HCT116 (cell line): ENCODE measurements around the gene DIS3L2. TPM values are rescaled to one million over a fixed set of nuclear protein-coding genes. Genes with fewer than 3 reads are reported as not detected.

Source experiments
- ATAC-seq: fragments of 200-7000 bp; cut with Tn5 transposase; 2 replicates; pipeline ENCODE4 v1.9.1; 2020; ENCODE audit warnings: mild to moderate bottlenecking, moderate library complexity
- BruUV-seq: library from RNA; stranded (reverse); fragments of 400-500 nt; replicated peaks from 2 replicates; lab custom pipeline; 2021; lab: Mats Ljungman, UMichigan
- CTCF ChIA-PET: fragments of 300-600 bp; sonication (Branson Sonifier 250); formaldehyde crosslinking; loops from one replicate; lab custom pipeline; 2021; ENCODE audit warnings: antibody characterized with exemption; lab: Charles Lee
- POLR2A ChIA-PET: fragments of 300-600, 350-600 bp; sonication (Branson Sonifier 250); formaldehyde crosslinking; loops from one replicate; lab custom pipeline; 2021; ENCODE audit warnings: antibody characterized with exemption; lab: Charles Lee
- RAD21 ChIA-PET, 2 experiments: fragments of 300-600 bp; sonication (Branson Sonifier 250); formaldehyde crosslinking; loops; one replicate each; lab custom pipeline; 2023; ENCODE audit warnings: low total read pairs in 2 of 2; ENCODE audit not compliant: uncharacterized antibody in 2 of 2, unreplicated experiment in 2 of 2, low non-redundant PET in 1 of 2; lab: Charles Lee
- DNase-seq: peaks from one replicate; pipeline ENCODE4 v3.0.0-alpha.2; 2010; ENCODE audit warnings: low read depth, low spot score
- H2AFZ ChIP-seq: fragments of 200-600 bp; shearing (Covaris generic), sonication (generic); 2 replicates; pipeline ENCODE4 v1.6.1; 2017; ENCODE audit warnings: low read depth, mixed run types, mixed read lengths, antibody characterized with exemption, low read length; ENCODE audit not compliant: poor library complexity, severe bottlenecking
- H3K27ac ChIP-seq: 2 replicates; pipeline ENCODE4 v1.5.1; 2012; ENCODE audit warnings: low read depth, low read length
- H3K27me3 ChIP-seq: fragments of 200-600 bp; sonication (generic); 2 replicates; pipeline ENCODE4 v1.6.1; 2016; ENCODE audit warnings: mixed run types, low read length, mixed read lengths; ENCODE audit not compliant: insufficient read depth
- H3K36me3 ChIP-seq, 2 experiments: fragments of 200-500 bp in 1 of 2; fragments of 200-600 bp in 1 of 2; sonication (Bioruptor generic) in 1 of 2; sonication (generic) in 1 of 2; 2 replicates each; pipeline versions ENCODE4 v1.5.1 to v1.6.1; 2014 to 2016; ENCODE audit warnings: low read length in 2 of 2, inconsistent platforms in 1 of 2, mixed read lengths in 1 of 2, mixed run types in 1 of 2; ENCODE audit not compliant: insufficient read depth in 2 of 2, control insufficient read depth in 1 of 2
- H3K4me1 ChIP-seq, 2 experiments: fragments of 200-600 bp in 1 of 2; sonication (generic) in 1 of 2; 2 replicates each; pipeline versions ENCODE4 v1.5.1 to v1.6.1; 2012 to 2017; ENCODE audit warnings: low read length in 2 of 2, inconsistent platforms in 1 of 2, mild to moderate bottlenecking in 1 of 2, mixed read lengths in 1 of 2, mixed run types in 1 of 2, moderate library complexity in 1 of 2; ENCODE audit not compliant: insufficient read depth in 2 of 2, control insufficient read depth in 1 of 2
- H3K4me2 ChIP-seq: fragments of 200-600 bp; sonication (generic); 2 replicates; pipeline ENCODE4 v1.6.1; 2017; ENCODE audit warnings: mixed run types, low read length, mixed read lengths
- H3K4me3 ChIP-seq, 2 experiments: fragments of 200-600 bp in 1 of 2; sonication (generic) in 1 of 2; replicated peaks in 1 of 2; 2 replicates each; pipeline ENCODE4 v1.5.1; 2011 to 2016; ENCODE audit warnings: low read length in 2 of 2, control low read depth in 1 of 2, low read depth in 1 of 2, mild to moderate bottlenecking in 1 of 2, mixed read lengths in 1 of 2, mixed run types in 1 of 2
- H3K79me2 ChIP-seq: fragments of 200-600 bp; sonication (generic); 2 replicates; pipeline ENCODE4 v1.6.1; 2017; ENCODE audit warnings: mild to moderate bottlenecking, mixed run types, low read length, moderate library complexity, mixed read lengths; ENCODE audit not compliant: insufficient read depth
- H3K9ac ChIP-seq: fragments of 200-600 bp; sonication (generic); 2 replicates; pipeline ENCODE4 v1.6.1; 2016; ENCODE audit warnings: low read length, mixed read lengths
- H3K9me2 ChIP-seq: fragments of 200-600 bp; sonication (generic), shearing (Covaris generic); 2 replicates; pipeline ENCODE4 v1.6.1; 2017; ENCODE audit warnings: mixed run types, mild to moderate bottlenecking, moderate library complexity; ENCODE audit not compliant: insufficient read depth
- H3K9me3 ChIP-seq, 2 experiments: fragments of 200-500 bp in 1 of 2; fragments of 200-600 bp in 1 of 2; sonication (Bioruptor generic) in 1 of 2; sonication (generic) in 1 of 2; 2 replicates each; pipeline ENCODE4 v1.6.1; 2014 to 2017; ENCODE audit warnings: low read length in 2 of 2, mixed read lengths in 2 of 2, inconsistent platforms in 1 of 2, low read depth in 1 of 2, mild to moderate bottlenecking in 1 of 2, mixed run types in 1 of 2, moderate library complexity in 1 of 2; ENCODE audit not compliant: control insufficient read depth in 1 of 2, insufficient read depth in 1 of 2
- H4K20me1 ChIP-seq: fragments of 200-600 bp; sonication (generic), shearing (Covaris generic); 2 replicates; pipeline ENCODE4 v1.6.1; 2017; ENCODE audit warnings: mixed run types, mild to moderate bottlenecking, moderate library complexity; ENCODE audit not compliant: insufficient read depth
- EGR1 ChIP-seq: IDR thresholded peaks from 2 replicates; pipeline ENCODE4 v1.6.1; 2012; ENCODE audit warnings: low read depth
- EZH2 ChIP-seq: fragments of 200-600 bp; sonication (generic); IDR thresholded peaks from 2 replicates; pipeline ENCODE4 v1.6.1; 2017; ENCODE audit warnings: antibody characterized with exemption, mixed run types
- EZH2phosphoT487 ChIP-seq: fragments of 200-600 bp; IDR thresholded peaks from 2 replicates; pipeline ENCODE4 v1.6.1; 2018; ENCODE audit warnings: antibody characterized with exemption, borderline replicate concordance
- FOSL1 ChIP-seq: IDR thresholded peaks from 2 replicates; pipeline ENCODE4 v1.6.1; 2012; ENCODE audit warnings: low read depth
- JUND ChIP-seq: IDR thresholded peaks from 2 replicates; pipeline ENCODE4 v1.6.1; 2012
- POLR2A ChIP-seq: IDR thresholded peaks from 2 replicates; pipeline ENCODE4 v1.7.0; 2011; ENCODE audit warnings: borderline replicate concordance; ENCODE audit not compliant: insufficient read depth, insufficient read length; ENCODE audit errors: extremely low read depth
- POLR2AphosphoS5 ChIP-seq: IDR thresholded peaks from 2 replicates; pipeline ENCODE4 v1.6.1; 2011; ENCODE audit warnings: mild to moderate bottlenecking, low read depth, low read length, moderate library complexity
- RAD21 ChIP-seq: IDR thresholded peaks from 2 replicates; pipeline ENCODE4 v1.6.1; 2012; ENCODE audit warnings: low read depth, mild to moderate bottlenecking
- SP1 ChIP-seq: IDR thresholded peaks from 2 replicates; pipeline ENCODE4 v1.6.1; 2012; ENCODE audit warnings: low read depth
- TCF7L2 ChIP-seq: IDR thresholded peaks from 2 replicates; pipeline ENCODE4 v1.7.0; 2011; ENCODE audit warnings: borderline replicate concordance, inconsistent platforms; ENCODE audit not compliant: insufficient read depth, insufficient read length; ENCODE audit errors: extremely low read depth
- ZNF274 ChIP-seq: fragments of 200-500 bp; sonication (Bioruptor generic); IDR thresholded peaks from 2 replicates; pipeline ENCODE4 v1.6.1; 2014; ENCODE audit warnings: mild to moderate bottlenecking, low read depth, low read length, inconsistent platforms
- intact Hi-C: fragments of 100-400 bp; cut with micrococcal nuclease; formaldehyde crosslinking; loops from 2 replicates; pipeline ENCODE4 v1.10.0; 2022
- total RNA-seq: library from RNA; stranded (reverse); gene quantifications from one replicate; pipeline ENCODE4 v1.2.1, GENCODE V29; 2021; ENCODE audit not compliant: unreplicated experiment
- TF ChIP-seq, protein P1 (sequence below): IDR thresholded peaks from 2 replicates; pipeline ENCODE4 v1.6.1; 2012

Gene DIS3L2
- total RNA-seq, 1 experiment from 2014 or later, result 42.5 TPM

DNA sequence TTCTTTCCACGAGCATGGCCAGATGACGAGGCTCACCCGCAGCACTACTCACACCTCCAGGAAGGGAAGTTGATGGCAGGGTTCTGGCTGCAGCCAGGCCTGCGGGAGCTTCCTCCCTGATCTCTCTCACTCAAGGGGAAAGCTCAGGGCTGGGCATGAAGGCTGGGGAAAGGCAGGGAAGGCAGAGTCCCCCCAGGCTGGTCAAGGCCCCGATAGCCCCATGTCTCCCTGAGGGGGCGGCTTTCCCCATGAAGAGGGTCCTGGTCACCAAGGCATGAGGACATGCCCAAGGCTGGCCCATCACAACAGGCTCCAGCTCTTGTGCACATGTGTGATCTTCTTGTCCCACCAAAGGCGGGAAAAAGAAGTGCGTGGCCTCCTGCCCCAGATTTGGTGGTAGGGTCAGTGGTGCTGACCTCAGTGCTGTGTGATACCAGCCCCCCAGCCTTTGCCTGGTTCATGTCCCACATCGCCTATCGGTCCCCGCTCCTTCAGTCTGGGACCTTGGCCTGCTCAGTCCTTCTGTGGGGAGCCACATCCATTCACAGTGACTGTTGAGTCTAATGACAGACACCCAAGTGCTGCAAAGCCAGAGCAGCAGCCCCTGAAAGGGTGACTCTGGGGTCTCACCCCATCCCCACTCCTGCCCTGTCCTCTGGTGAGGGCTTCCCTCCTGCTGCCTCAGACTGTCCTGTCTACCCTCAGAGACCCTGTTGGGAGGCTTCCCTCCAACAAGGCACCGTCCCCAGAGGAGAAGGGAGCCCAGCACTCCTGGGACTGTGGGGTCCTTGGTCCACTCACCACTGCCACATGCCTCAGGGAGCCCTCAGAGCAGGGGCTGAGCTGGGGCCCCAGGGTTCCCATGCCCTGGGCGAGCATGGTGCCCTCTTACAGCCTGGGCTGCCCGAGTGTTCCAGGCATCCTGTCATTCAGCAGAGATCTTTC lies 367.3 kb downstream of the DIS3L2 start:
- ATAC-seq (no peak), DNase-seq (no peak)
- H3K27me3 ChIP-seq, result no peaks in the 10 kb centered on the region
- no peaks in the 10 kb centered on the region for H3K4me1 ChIP-seq
- no peaks in the 10 kb centered on the region for H4K20me1 ChIP-seq
- H2AFZ ChIP-seq, result no peak overlapping the region
- H3K4me2 ChIP-seq, result no peak overlapping the region
- H3K9me2 ChIP-seq, result no peaks in the 10 kb centered on the region
- H3K79me2 ChIP-seq, result no peaks in the 10 kb centered on the region
- no peaks in the 10 kb centered on the region for H3K9me3 ChIP-seq
- TF ChIP-seq EGR1, result no peak
- TF ChIP-seq RAD21, result no peak
- TF ChIP-seq ZNF274, result no peak
- no peak for TF ChIP-seq POLR2A
- no peak for TF ChIP-seq TCF7L2
- TF ChIP-seq EZH2, result no peak
- TF ChIP-seq, protein P1, sequence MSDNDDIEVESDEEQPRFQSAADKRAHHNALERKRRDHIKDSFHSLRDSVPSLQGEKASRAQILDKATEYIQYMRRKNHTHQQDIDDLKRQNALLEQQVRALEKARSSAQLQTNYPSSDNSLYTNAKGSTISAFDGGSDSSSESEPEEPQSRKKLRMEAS, result no peak
- no peak for TF ChIP-seq SP1
- no peak for TF ChIP-seq POLR2AphosphoS5
- no peak for TF ChIP-seq JUND
- no peak for TF ChIP-seq EZH2phosphoT487
- no peak for TF ChIP-seq FOSL1
- H3K4me3 ChIP-seq, result no peak overlapping the region
- POLR2A ChIA-PET, result no interaction called here
- RAD21 ChIA-PET, result no interaction called here
- no peaks in the 10 kb centered on the region for H3K36me3 ChIP-seq
- no peak overlapping the region for H3K9ac ChIP-seq
- intact Hi-C loops, result loop anchor here (5.0 kb wide), 1 partner anchor 114 kb away; no protein-coding TSS in a partner anchor
- BruUV-seq, result no TSS peak
- CTCF ChIA-PET, result interaction anchor here (1.2 to 4.6 kb wide), 3 partner anchors 404 to 429 kb away, joined by 4 to 39 read pairs (median 21); no protein-coding TSS in a partner anchor
- H3K27ac ChIP-seq, result no peak overlapping the region
